Mesenteric fat pad (tissue), 1 donor: ENCODE measurements around the gene HDAC4. TPM values are rescaled to one million over a fixed set of nuclear protein-coding genes. Genes with fewer than 3 reads are reported as not detected.

ENCODE experiments used
- DNase-seq: peaks from one replicate; pipeline ENCODE4 v3.0.0-alpha.2; 2020; ENCODE audit warnings: low spot score
- total RNA-seq: library from RNA; stranded (reverse); fragmentation: NEBNext Ultra II Directional; extraction: Animal tissue kit (Norgen Biotek cat#: 25700); gene quantifications from one replicate; pipeline ENCODE4 v1.2.1, GENCODE V29; 2021
- donor health status: DM: yes; HTN: yes; CAD: no.

HDAC4 gene
- total RNA-seq, 1 donor from 2014 or later: 44.9 TPM

- DNase-seq: peak; percentile 80
Measured at GRCh38 chr2:239299218-239299939, 101.4 kb downstream of the HDAC4 start.

- DNase-seq: peak; percentile 51
Measured at GRCh38 chr2:239298116-239298804, 102.6 kb downstream of the HDAC4 start.

GRCh38 chr2:239297142-239298004 is 103.4 kb downstream of the HDAC4 start:
- peak; percentile 86 for DNase-seq

GRCh38 chr2:239296020-239296932 is 104.5 kb downstream of the HDAC4 start:
- DNase-seq: peak; percentile 83

GRCh38 chr2:239295377-239296019 is 105.3 kb downstream of the HDAC4 start:
- no peak for DNase-seq

- peak; percentile 57 for DNase-seq
Measured at GRCh38 chr2:239294571-239295054, 106.2 kb downstream of the HDAC4 start.

- peak; percentile 74 for DNase-seq
Measured at GRCh38 chr2:239293775-239294430, 106.9 kb downstream of the HDAC4 start.

- DNase-seq: peak; percentile 85
Measured at GRCh38 chr2:239292959-239293774, 107.7 kb downstream of the HDAC4 start.

- DNase-seq: no peak
Measured at GRCh38 chr2:239292531-239292930, 108.3 kb downstream of the HDAC4 start.

- DNase-seq: peak; percentile 85
Measured at GRCh38 chr2:239291475-239292350, 109.1 kb downstream of the HDAC4 start.

- DNase-seq: peak; percentile 81
Measured at GRCh38 chr2:239290618-239291474, 110.0 kb downstream of the HDAC4 start.

GRCh38 chr2:239289545-239289944 is 111.3 kb downstream of the HDAC4 start:
- DNase-seq: peak; percentile 60

- DNase-seq: no peak
Measured at GRCh38 chr2:239288951-239289511, 111.8 kb downstream of the HDAC4 start.

- DNase-seq: no peak
Measured at GRCh38 chr2:239288237-239288636, 112.6 kb downstream of the HDAC4 start.

- DNase-seq: no peak
Measured at GRCh38 chr2:239287461-239287860, 113.4 kb downstream of the HDAC4 start.

- no peak for DNase-seq
Measured at GRCh38 chr2:239286901-239287300, 113.9 kb downstream of the HDAC4 start.
